Body of pancreas (tissue), 4 donors: ENCODE measurements around the gene CLINT1.

Source experiments
- CTCF ChIP-seq, 7 experiments: fragments of 450-650 bp in 4 of 7; fragments of 200-600 bp in 3 of 7; sonication (generic) in 3 of 7; IDR thresholded peaks; one replicate each; pipeline ENCODE4 v1.5.1; 2016 to 2019; ENCODE audit warnings: antibody characterized with exemption in 7 of 7
- POLR2A ChIP-seq, 3 donors: fragments of 450-650 bp; IDR thresholded peaks; one replicate each; pipeline ENCODE4 v1.6.1; 2016; ENCODE audit warnings: antibody characterized with exemption in 3 of 3, mild to moderate bottlenecking in 2 of 3

GRCh38 chr5:157866536-157866935 lies 7.6 kb upstream of the CLINT1 start:
- TF ChIP-seq POLR2A (IDR thresholded peaks at IDR 0.05) = no peak
- TF ChIP-seq CTCF (IDR thresholded peaks at IDR 0.05) = no peak
